Lung (tissue), 12 donors: ENCODE measurements around the gene HPS4. TPM values are rescaled to one million over a fixed set of nuclear protein-coding genes. Genes with fewer than 3 reads are reported as not detected.

Experiments
- ATAC-seq: fragments of 200-7000 bp; cut with Tn5 transposase; one replicate; pipeline ENCODE4 v1.9.1; 2020; ENCODE audit warnings: moderate number of reproducible peaks; ENCODE audit not compliant: insufficient read depth, low FRiP score
- DNase-seq, 3 donors: peaks; one replicate each; pipeline ENCODE4 v3.0.0-alpha.2; 2013 to 2017
- H3K27ac ChIP-seq, 2 donors: one replicate each; pipeline ENCODE4 v1.5.1; 2013; ENCODE audit warnings: mild to moderate bottlenecking in 2 of 2, moderate library complexity in 2 of 2, control low read depth in 1 of 2, inconsistent platforms in 1 of 2, low read depth in 1 of 2, low read length in 1 of 2
- H3K27me3 ChIP-seq, 3 donors: one replicate each; pipeline ENCODE4 v1.5.1; 2013; ENCODE audit warnings: low read length in 2 of 3; ENCODE audit not compliant: control insufficient read depth in 3 of 3, insufficient read depth in 3 of 3
- H3K36me3 ChIP-seq, 4 donors: one replicate each; pipeline ENCODE4 v1.5.1; 2013; ENCODE audit warnings: low read length in 4 of 4, mild to moderate bottlenecking in 1 of 4, moderate library complexity in 1 of 4; ENCODE audit not compliant: control insufficient read depth in 4 of 4, insufficient read depth in 4 of 4
- H3K4me1 ChIP-seq, 5 donors: one replicate each; pipeline ENCODE4 v1.5.1; 2013; ENCODE audit warnings: low read length in 5 of 5, mild to moderate bottlenecking in 2 of 5, moderate library complexity in 1 of 5; ENCODE audit not compliant: control insufficient read depth in 5 of 5, insufficient read depth in 5 of 5
- H3K4me3 ChIP-seq: one replicate; pipeline ENCODE4 v1.5.1; 2013; ENCODE audit warnings: mild to moderate bottlenecking, control low read depth, moderate library complexity
- H3K9ac ChIP-seq, 2 donors: one replicate each; pipeline ENCODE4 v1.5.1; 2013; ENCODE audit warnings: low read length in 2 of 2, control low read depth in 1 of 2; ENCODE audit not compliant: insufficient read depth in 1 of 2
- H3K9me3 ChIP-seq, 4 donors: one replicate each; pipeline ENCODE4 v1.5.1; 2013; ENCODE audit warnings: low read length in 3 of 4, mild to moderate bottlenecking in 1 of 4, moderate library complexity in 1 of 4; ENCODE audit not compliant: control insufficient read depth in 4 of 4, insufficient read depth in 3 of 4
- CTCF ChIP-seq: IDR thresholded peaks from 2 replicates; pipeline ENCODE4 v1.5.1; 2012; ENCODE audit warnings: mild to moderate bottlenecking; ENCODE audit errors: control extremely low read depth, extremely low read depth
- WGBS, 2 donors: extraction: QIAGEN DNeasy Blood & Tissue Kit; methylation state at CpG; one replicate each; pipeline ENCODE4 v1.1.7; 2013; 5-methylcytosine and 5-hydroxymethylcytosine counted together
- polyA plus RNA-seq, 2 donors: library from polyadenylated mRNA; stranded (reverse); fragments of 200-250 nt; gene quantifications; one replicate each; pipeline ENCODE4 v1.2.1, GENCODE V29; 2013
- total RNA-seq, 2 donors: library from RNA; depleted of rRNA in 1 of 2; stranded (reverse); fragments of >200 nt in 1 of 2; gene quantifications; one replicate each; pipeline ENCODE4 v1.2.1, GENCODE V29; 2014 to 2021
- donor health status: control.
- donor health status: control.
- donor health status: Bipolar disorder and iron deficiency.
- donor health status: healthy.
- donor health status: DM: yes; HTN: yes; CAD: no.

HPS4 gene
- total and polyA plus RNA-seq, 4 donors, result 14.0 to 48.5 (median 23.4) TPM

GRCh38 chr22:26429458-26430286 lies 53.9 kb downstream of the HPS4 start:
- Histone ChIP-seq H3K4me1 (peaks cover 0 to 8% (median 0%) of the 10 kb centered on the region in 5 donors), H3K27me3 (peaks cover 0 to 22% (median 15%) of the 10 kb centered on the region in 3 donors), H3K36me3 (no peaks in the 10 kb centered on the region), H3K27ac (no peak overlapping the region), H3K9me3 (peaks cover 0 to 4% (median 0%) of the 10 kb centered on the region in 4 donors), H3K9ac (no peak overlapping the region), H3K4me3 (peak overlapping the region; percentile 42)
- TF ChIP-seq CTCF, result no peak
- ATAC-seq (no peak), DNase-seq (no peak)
- 6 to 13% methylated on average over 23 to 50 of the region's 50 CpGs for WGBS, 2 donors

- H3K9me3 ChIP-seq, result peaks cover 0 to 3% (median 0%) of the 10 kb centered on the region in 4 donors
- H3K4me1 ChIP-seq, result peaks cover 0 to 7% (median 0%) of the 10 kb centered on the region in 5 donors
- peak within 1 kb of the TSS; percentile 8 to 26 for H3K27ac ChIP-seq
- peaks cover 0 to 22% (median 15%) of the 10 kb centered on the region in 3 donors for H3K27me3 ChIP-seq
- ATAC-seq (peak; percentile 88), DNase-seq (peak; percentile 73 to 76 (median 74))
- peak within 1 kb of the TSS; percentile 66 for H3K4me3 ChIP-seq
- 1% methylated on average over 77 to 96 of the region's 96 CpGs for WGBS, 2 donors
- TF ChIP-seq CTCF, result no peak
- H3K9ac ChIP-seq, result peak within 1 kb of the TSS in 1 of 2 donors; percentile 61
- H3K36me3 ChIP-seq, result no peaks in the 10 kb centered on the region
Measured at GRCh38 chr22:26428515-26429457, 54.8 kb downstream of the HPS4 start, which contains the start of gene ASPHD2. Gene ASPHD2 (plus strand): TSS chr22:26429260. CDS start chr22:26433616, 4,356 bp downstream.

GRCh38 chr22:26426924-26427323 lies 56.7 kb downstream of the HPS4 start:
- DNase-seq, result no peak
- H3K4me3 ChIP-seq, result no peak overlapping the region
- TF ChIP-seq CTCF, result no peak

More at GRCh38 chr22:26426924-26427323, 56.7 kb downstream of the HPS4 start:
- ATAC-seq, result no peak
- H3K27ac ChIP-seq, result no peak overlapping the region
- no peak overlapping the region for H3K9ac ChIP-seq
- no peaks in the 10 kb centered on the region for H3K36me3 ChIP-seq
- H3K27me3 ChIP-seq, result peaks cover 0 to 22% (median 15%) of the 10 kb centered on the region in 3 donors
- peaks cover 0 to 10% (median 2%) of the 10 kb centered on the region in 4 donors for H3K9me3 ChIP-seq
- peaks cover 0 to 5% (median 0%) of the 10 kb centered on the region in 5 donors for H3K4me1 ChIP-seq
